HG02642 (cell line): ENCODE data around the gene SBK2.

Experiments used
- ATAC-seq: cut with Tn5 transposase; IDR thresholded peaks from one replicate; pipeline ENCODE4 v1.9.1; 2021; ENCODE audit warnings: mild to moderate bottlenecking; ENCODE audit not compliant: unreplicated experiment, poor library complexity

SBK2 gene

GRCh38 chr19:55487924-55488687, 48.8 kb downstream of the SBK2 start, which contains the start of gene SSC5D:
Gene SSC5D, plus strand, starts transcription at chr19:55488436. Its CDS starts 154 bp downstream, at chr19:55488590.
- no peak for ATAC-seq

- no peak for ATAC-seq
Observed at GRCh38 chr19:55486971-55487923, 49.7 kb downstream of the SBK2 start.

- ATAC-seq, result no peak
Observed at GRCh38 chr19:55486043-55486970, 50.6 kb downstream of the SBK2 start.

DNA sequence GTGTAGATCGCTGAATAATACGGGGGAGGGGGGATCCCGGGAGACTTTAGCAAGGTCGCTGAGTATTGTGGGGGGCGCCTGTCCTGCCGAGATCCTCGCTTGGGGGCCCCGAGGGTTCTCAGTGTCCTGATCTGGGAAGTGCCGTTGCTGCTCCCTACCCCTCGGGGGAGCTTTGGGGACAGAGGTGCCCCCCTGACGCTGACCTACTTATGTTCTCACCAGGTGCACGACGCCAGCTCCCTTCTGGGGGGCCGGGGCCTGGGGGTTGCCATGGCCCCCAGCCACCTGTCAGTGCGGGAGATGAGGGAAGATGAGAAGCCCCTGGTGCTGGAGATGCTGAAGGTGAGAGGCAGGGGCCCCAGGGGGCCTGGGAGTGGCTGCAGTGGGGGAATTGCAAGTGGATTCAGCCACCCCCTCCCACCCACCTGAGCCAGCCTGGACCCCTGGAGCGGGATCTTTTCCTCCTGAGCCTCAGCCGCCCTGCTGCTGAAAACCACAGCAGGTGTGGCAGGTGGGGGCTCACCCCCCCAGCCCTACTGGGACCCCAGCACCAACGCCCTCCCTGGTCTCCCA, 51.4 kb downstream of the SBK2 start:
- ATAC-seq, result no peak

DNA sequence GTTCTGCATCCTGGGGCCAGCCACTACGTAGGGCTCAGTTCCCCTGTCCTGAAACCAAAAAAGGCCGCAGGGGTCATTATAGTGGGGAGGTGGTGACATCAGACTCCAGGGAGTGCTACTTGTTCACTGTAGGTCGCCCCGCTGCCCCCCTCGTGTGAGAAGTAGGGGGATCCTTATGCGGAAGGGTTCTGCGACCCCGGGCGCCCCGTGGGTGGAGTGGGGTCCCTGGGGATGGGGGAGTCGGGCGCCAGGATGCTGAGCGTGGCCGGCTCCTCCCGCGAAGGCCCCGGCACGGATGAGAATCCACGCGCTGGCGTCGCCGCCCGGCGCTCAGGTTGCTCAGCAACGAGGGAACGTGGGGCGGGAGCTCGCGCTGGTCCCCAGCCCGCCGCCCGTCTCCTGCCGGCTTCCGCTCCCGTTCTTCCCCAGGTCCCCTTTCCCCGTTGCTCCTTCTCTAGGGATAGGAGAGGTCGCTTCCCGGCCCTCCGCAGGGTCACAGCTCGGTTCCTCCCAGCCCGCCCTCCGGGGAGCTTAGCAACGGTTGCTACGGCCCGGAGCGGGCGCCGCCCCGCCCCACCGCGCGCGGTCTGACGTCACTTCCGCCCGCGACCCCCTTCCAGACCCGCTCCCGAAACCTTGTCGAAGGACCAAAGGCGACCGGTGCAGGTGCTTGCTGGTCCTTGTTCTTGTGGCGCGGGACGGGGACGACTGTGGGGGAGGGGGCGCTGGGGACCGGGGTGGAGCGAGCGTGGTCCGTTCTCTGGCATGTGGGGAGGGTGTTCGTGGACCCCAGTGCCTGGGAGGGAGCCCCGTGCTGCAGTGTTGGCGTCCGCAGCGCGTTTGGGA, 52.1 kb downstream of the SBK2 start, which contains the start of gene NAT14:
Gene NAT14 (plus strand): TSS at position 596 of the 846 bp plus-strand sequence. CDS start 521 bp downstream, outside the sequence.
- peak; percentile 67 for ATAC-seq

DNA sequence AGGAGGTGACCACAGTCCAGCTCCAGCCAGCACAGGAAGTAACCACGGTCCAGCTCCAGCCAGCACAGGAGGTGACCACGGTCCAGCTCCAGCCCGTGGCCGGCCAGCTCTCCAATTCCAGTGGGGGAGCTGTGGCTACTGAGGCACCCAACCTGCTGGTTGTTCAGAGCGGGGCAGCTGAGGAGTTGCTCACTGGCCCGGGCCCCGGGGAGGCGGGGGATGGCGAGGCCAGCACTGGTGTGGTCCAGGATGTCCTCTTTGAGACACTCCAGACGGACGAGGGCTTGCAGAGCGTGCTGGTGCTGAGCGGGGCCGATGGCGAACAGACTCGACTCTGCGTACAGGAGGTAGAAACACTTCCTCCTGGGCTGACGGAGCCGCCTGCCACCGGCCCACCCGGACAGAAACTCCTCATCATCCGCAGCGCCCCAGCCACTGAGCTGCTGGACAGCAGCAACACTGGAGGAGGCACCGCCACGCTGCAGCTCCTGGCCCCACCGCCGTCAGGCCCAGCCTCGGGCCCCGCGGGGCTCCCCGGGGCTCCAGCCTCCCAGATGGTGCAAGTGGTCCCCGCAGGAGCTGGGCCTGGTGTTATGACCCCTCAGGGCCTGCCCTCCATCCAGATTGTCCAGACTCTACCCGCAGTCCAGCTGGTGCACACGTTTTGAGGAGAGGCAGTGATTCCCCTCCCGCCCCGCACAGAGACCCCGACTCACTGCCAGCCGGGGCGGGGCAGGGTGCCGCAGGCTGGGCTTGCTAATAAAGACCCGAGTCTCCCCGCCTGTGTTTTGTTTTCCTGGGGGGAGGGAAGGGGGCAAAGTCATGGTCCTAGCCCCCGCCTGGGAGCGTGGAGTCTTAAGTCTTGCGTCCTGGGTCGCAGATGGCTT, 53.0 kb downstream of the SBK2 start:
- ATAC-seq, result no peak

DNA sequence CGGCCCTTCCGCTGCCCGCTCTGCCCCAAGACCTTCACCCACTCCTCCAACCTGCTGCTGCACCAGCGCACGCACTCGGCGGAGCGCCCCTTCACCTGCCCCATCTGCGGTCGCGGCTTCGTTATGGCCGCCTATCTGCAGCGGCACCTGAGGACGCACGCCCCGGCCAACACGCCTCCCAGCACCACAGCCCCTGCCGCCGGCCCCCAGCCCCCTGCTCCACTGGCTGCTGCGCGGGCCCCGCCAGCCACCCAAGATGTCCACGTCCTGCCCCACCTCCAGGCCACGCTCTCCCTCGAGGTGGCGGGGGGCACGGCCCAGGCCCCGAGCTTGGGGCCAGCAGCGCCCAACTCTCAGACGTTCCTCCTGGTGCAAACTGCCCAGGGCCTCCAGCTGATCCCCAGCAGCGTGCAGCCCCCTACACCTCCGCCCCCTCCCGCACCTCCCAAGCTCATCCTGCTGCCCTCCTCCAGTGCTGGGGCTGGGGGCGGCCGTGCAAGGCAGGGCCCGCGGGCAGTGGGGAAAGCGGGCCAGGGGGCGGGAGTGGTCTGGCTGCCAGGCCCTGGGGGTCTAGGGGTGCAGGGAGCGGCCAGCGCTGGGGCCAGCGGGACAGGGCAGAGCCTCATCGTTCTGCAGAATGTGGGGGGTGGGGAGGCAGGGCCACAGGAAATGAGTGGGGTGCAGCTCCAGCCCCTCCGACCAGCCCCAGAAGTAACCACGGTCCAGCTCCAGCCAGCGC, 53.8 kb downstream of the SBK2 start:
- no peak for ATAC-seq

DNA sequence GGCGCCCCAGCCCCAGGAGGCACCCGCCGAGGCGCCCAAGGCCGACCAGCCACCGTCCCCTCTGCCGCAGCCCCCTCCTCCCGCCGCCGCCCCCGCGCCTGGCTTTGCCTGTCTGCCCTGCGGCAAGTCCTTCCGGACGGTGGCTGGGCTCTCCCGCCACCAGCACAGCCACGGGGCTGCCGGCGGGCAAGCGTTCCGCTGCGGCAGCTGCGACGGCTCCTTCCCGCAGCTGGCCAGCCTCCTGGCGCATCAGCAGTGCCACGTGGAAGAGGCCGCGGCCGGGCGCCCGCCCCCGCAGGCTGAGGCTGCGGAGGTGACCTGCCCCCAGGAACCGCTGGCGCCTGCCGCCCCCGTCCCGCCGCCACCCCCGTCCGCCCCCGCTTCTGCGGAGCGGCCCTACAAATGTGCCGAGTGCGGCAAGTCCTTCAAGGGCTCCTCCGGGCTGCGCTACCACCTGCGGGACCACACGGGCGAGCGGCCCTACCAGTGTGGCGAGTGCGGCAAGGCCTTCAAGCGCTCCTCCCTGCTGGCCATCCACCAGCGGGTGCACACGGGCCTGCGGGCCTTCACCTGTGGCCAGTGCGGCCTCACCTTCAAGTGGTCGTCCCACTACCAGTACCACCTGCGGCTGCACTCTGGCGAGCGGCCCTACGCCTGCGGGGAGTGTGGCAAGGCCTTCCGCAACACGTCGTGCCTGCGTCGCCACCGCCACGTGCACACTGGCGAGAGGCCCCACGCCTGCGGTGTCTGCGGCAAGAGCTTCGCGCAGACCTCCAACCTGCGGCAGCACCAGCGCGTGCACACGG, 54.6 kb downstream of the SBK2 start:
- no peak for ATAC-seq

- no peak for ATAC-seq
Observed at GRCh38 chr19:55481794-55482155, 55.2 kb downstream of the SBK2 start.

- ATAC-seq, result no peak
Observed at GRCh38 chr19:55481148-55481793, 55.7 kb downstream of the SBK2 start.

GRCh38 chr19:55479451-55480230, 57.3 kb downstream of the SBK2 start:
- ATAC-seq, result no peak

DNA sequence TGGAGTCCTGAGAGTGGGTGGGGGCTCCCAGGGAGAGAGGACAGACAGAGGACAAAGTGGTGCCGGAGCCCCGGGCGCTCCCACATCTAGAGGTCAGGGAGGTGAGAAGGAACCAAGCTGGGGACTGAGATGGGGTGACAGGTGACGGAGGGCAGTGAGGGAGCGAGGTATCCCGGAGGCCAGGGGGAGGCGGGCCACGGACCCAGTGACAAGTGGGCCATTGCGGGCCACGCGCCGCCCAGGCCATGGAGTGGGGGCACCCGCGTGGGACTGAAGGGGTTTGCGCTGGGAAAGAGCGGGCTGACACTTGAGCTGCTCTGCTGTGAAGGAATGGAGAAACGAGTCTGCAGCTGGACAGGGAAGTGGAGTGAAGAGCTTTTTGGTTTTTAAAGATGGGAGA, 57.9 kb downstream of the SBK2 start:
- no peak for ATAC-seq
